ENCODE measurements around the gene ABCF3.

Gene ABCF3

GRCh38 chr3:184166671-184167070 is 19.3 kb upstream of the ABCF3 start:
- TF ChIP-seq CTCF (IDR thresholded peaks at IDR 0.05; ENCODE audit: control insufficient read depth, insufficient read depth, low read depth, low read length, missing control alignments), result no peak
- no peak for DNase-seq (ENCODE audit: low read depth)
- H3K4me3 ChIP-seq (ENCODE audit: control insufficient read depth, low read depth, low read length), result no peak overlapping the region

- H3K4me3 ChIP-seq (ENCODE audit: control insufficient read depth, low read depth, low read length), result no peak overlapping the region
- no peak for DNase-seq (ENCODE audit: low read depth)
- no peak for TF ChIP-seq CTCF (IDR thresholded peaks at IDR 0.05; ENCODE audit: control insufficient read depth, insufficient read depth, low read depth, low read length, missing control alignments)
These were observed 18.2 kb upstream of the ABCF3 start for GRCh38 chr3:184167786-184168185.

GRCh38 chr3:184168363-184169120 is 17.5 kb upstream of the ABCF3 start:
- H3K4me3 ChIP-seq (ENCODE audit: control insufficient read depth, low read depth, low read length), result no peak overlapping the region
- DNase-seq (ENCODE audit: low read depth), result no peak
- TF ChIP-seq CTCF (IDR thresholded peaks at IDR 0.05; ENCODE audit: control insufficient read depth, insufficient read depth, low read depth, low read length, missing control alignments), result no peak

DNA sequence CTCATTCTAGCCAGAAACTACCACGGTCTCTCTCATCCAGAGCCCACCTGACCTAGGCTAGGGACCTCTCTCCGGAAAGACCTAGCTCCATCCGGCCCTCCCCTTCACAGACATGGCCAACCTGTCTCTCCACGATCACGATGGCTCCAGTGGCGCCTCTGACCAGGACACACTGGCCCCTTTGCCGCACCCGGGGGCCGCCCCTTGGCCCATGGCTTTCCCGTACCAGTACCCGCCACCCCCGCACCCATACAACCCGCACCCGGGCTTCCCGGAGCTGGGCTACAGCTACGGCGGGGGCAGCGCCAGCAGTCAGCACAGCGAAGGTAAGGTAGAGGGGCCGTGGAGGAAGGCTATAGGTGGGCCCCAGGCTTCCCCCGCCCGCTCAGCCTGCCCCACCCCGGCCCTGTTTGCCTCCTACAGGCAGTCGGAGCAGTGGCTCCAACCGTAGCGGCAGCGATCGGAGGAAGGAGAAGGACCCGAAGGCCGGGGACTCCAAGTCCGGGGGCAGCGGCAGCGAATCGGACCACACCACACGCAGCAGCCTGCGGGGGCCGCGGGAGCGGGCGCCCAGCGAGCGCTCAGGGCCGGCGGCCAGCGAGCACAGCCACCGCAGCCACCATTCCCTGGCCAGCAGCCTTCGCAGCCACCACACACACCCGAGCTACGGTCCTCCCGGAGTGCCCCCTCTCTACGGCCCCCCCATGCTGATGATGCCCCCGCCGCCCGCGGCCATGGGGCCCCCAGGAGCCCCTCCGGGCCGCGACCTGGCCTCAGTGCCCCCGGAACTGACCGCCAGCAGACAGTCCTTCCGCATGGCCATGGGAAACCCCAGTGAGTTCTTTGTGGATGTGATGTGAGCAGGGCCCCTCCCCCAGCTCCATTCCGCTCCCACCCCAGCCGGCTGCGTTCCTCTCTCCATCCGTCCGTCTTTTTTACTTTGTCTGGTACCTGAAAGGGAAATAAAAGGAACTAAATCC is 15.8 kb upstream of the ABCF3 start:
- TF ChIP-seq CTCF (IDR thresholded peaks at IDR 0.05; ENCODE audit: control insufficient read depth, insufficient read depth, low read depth, low read length, missing control alignments), result no peak
- H3K4me3 ChIP-seq (ENCODE audit: control insufficient read depth, low read depth, low read length), result no peak overlapping the region
- no peak for DNase-seq (ENCODE audit: low read depth)

DNA sequence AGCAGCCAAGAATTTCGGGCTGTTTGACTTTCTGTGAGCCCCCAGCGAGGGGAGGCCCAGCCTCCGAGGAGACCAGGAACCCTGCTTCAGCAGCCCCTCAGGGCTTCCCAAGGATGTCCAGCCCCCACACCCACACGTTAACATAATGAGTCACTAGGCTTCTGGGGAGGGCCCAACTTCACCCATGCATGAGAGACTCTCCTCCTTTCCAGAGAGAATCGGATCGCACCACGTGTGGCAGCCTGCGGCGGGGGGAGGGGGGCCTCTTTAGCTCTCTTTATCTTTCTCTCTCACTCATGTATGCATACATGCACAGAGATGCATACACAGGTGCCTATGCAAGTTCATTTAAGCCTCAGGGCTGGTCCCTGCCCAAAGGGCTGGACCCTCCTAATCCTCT is 14.4 kb upstream of the ABCF3 start:
- no peak for TF ChIP-seq CTCF (IDR thresholded peaks at IDR 0.05; ENCODE audit: control insufficient read depth, insufficient read depth, low read depth, low read length, missing control alignments)
- no peak overlapping the region for H3K4me3 ChIP-seq (ENCODE audit: control insufficient read depth, low read depth, low read length)
- no peak for DNase-seq (ENCODE audit: low read depth)

GRCh38 chr3:184172681-184173373 is 13.2 kb upstream of the ABCF3 start:
- H3K4me3 ChIP-seq (ENCODE audit: control insufficient read depth, low read depth, low read length), result no peak overlapping the region
- peak; percentile 85 for DNase-seq (ENCODE audit: low read depth)
- no peak for TF ChIP-seq CTCF (IDR thresholded peaks at IDR 0.05; ENCODE audit: control insufficient read depth, insufficient read depth, low read depth, low read length, missing control alignments)

Measured in AG09309 (cell line).